GM12878 (cell line): ENCODE results near the gene FSIP1. TPM values are rescaled to one million over a fixed set of nuclear protein-coding genes. Genes with fewer than 3 reads are reported as not detected.

Experiments
- ATAC-seq: fragments of 200-7000 bp; cut with Tn5 transposase; 3 replicates; pipeline ENCODE4 v1.9.1; 2020; ENCODE audit warnings: mild to moderate bottlenecking, moderate library complexity
- BruUV-seq: library from RNA; stranded (reverse); fragments of 400-500 nt; replicated peaks from 2 replicates; lab custom pipeline; 2021; lab: Mats Ljungman, UMichigan
- CTCF ChIA-PET: fragments of 300-600 bp; sonication (Branson Sonifier 250); formaldehyde crosslinking; extraction: SDS; loops from one replicate; lab custom pipeline; 2021; ENCODE audit warnings: inconsistent platforms; lab: Yijun Ruan, JAX
- POLR2A ChIA-PET: fragments of 350-600 bp; formaldehyde crosslinking; extraction: SDS; loops from one replicate; lab custom pipeline; 2021; ENCODE audit warnings: inconsistent platforms; lab: Charles Lee
- RAD21 ChIA-PET: fragments of 300-600 bp; sonication (Branson Sonifier 250); formaldehyde crosslinking; loops from one replicate; lab custom pipeline; 2023; ENCODE audit warnings: antibody characterized with exemption; ENCODE audit not compliant: unreplicated experiment; lab: Charles Lee
- SMC1A ChIA-PET: fragments of 300-600 bp; sonication (Branson Sonifier 250); formaldehyde crosslinking; loops from one replicate; lab custom pipeline; 2023; ENCODE audit not compliant: unreplicated experiment, uncharacterized antibody; lab: Charles Lee
- DNase-seq: peaks from one replicate; pipeline ENCODE4 v3.0.0-alpha.2; 2011; ENCODE audit warnings: low read depth, low spot score
- FAIRE-seq: peaks from 3 replicates; lab custom pipeline; 2011; peaks lifted over from hg19 to GRCh38; lab: Jason Lieb, UNC
- H2AFZ ChIP-seq: 2 replicates; pipeline ENCODE4 v1.6.0; 2011; ENCODE audit warnings: low read depth, low read length, control low read depth; ENCODE audit not compliant: control insufficient read depth
- H3K27ac ChIP-seq: 2 replicates; pipeline ENCODE4 v1.5.1; 2011; ENCODE audit warnings: control low read depth; ENCODE audit not compliant: control insufficient read depth, insufficient read depth
- H3K27me3 ChIP-seq, 2 experiments: replicated peaks in 1 of 2; 2 replicates each; pipeline versions ENCODE4 v1.6.0 to v1.6.1; 2011; ENCODE audit warnings: low read length in 1 of 2; ENCODE audit not compliant: control insufficient read depth in 2 of 2, insufficient read depth in 2 of 2
- H3K36me3 ChIP-seq, 2 experiments: 2 replicates each; pipeline ENCODE4 v1.5.1; 2011; ENCODE audit warnings: low read length in 1 of 2; ENCODE audit not compliant: control insufficient read depth in 2 of 2, insufficient read depth in 2 of 2
- H3K4me1 ChIP-seq: 2 replicates; pipeline ENCODE4 v1.6.1; 2011; ENCODE audit warnings: mild to moderate bottlenecking, low read length, moderate library complexity, mixed read lengths; ENCODE audit not compliant: control insufficient read depth, insufficient read depth
- H3K4me2 ChIP-seq: 2 replicates; pipeline ENCODE4 v1.6.0; 2011; ENCODE audit warnings: control low read depth; ENCODE audit not compliant: control insufficient read depth, insufficient read depth
- H3K4me3 ChIP-seq: fragments of 200-600 bp; sonication (generic); 2 replicates; pipeline ENCODE4 v1.5.1; 2016
- H3K79me2 ChIP-seq: 2 replicates; pipeline ENCODE4 v1.6.0; 2011; ENCODE audit warnings: low read length; ENCODE audit not compliant: control insufficient read depth, insufficient read depth
- H3K9ac ChIP-seq: 2 replicates; pipeline ENCODE4 v1.8.0; 2011; ENCODE audit warnings: low read length, control low read depth, mixed read lengths; ENCODE audit not compliant: control insufficient read depth, insufficient read depth
- H3K9me3 ChIP-seq: replicated peaks from 3 replicates; pipeline ENCODE4 v1.5.1; 2011; ENCODE audit warnings: mild to moderate bottlenecking, low read length; ENCODE audit not compliant: control insufficient read depth, insufficient read depth
- H4K20me1 ChIP-seq: 2 replicates; pipeline ENCODE4 v1.6.0; 2011; ENCODE audit not compliant: control insufficient read depth, insufficient read depth
- CHD4 ChIP-seq: fragments of 200-600 bp; sonication (generic); IDR thresholded peaks from 2 replicates; pipeline ENCODE4 v1.6.1; 2016; ENCODE audit warnings: mild to moderate bottlenecking
- IKZF1 ChIP-seq: fragments of 450-650 bp; conservative IDR thresholded peaks from 2 replicates; pipeline ENCODE4 v1.6.1; 2017; ENCODE audit warnings: antibody characterized with exemption, mild to moderate bottlenecking
- MAX ChIP-seq: IDR thresholded peaks from 2 replicates; pipeline ENCODE4 v1.6.1; 2012; ENCODE audit warnings: low read depth, low read length, improper control_type of control experiment
- NFIC ChIP-seq: IDR thresholded peaks from 2 replicates; pipeline ENCODE4 v1.6.1; 2012; ENCODE audit warnings: low read depth, mild to moderate bottlenecking, inconsistent platforms, low read length, moderate library complexity
- RAD21 ChIP-seq: IDR thresholded peaks from 2 replicates; pipeline ENCODE4 v1.6.1; 2011; ENCODE audit warnings: mild to moderate bottlenecking, low read depth, low read length, moderate library complexity; ENCODE audit not compliant: insufficient read depth
- RELA ChIP-seq: fragments of 450-650 bp; IDR thresholded peaks from 2 replicates; pipeline ENCODE4 v1.8.0; 2014; ENCODE audit warnings: borderline replicate concordance; ENCODE audit not compliant: partially characterized antibody
- SMARCA5 ChIP-seq: fragments of 450-650 bp; IDR thresholded peaks from 2 replicates; pipeline ENCODE4 v1.6.1; 2017; ENCODE audit warnings: mild to moderate bottlenecking
- TBL1XR1 ChIP-seq: IDR thresholded peaks from 2 replicates; pipeline ENCODE4 v1.6.1; 2012; ENCODE audit warnings: low read depth, low read length, improper control_type of control experiment
- ZNF592 ChIP-seq: fragments of 450-650 bp; IDR thresholded peaks from 2 replicates; pipeline ENCODE4 v1.6.1; 2017; ENCODE audit warnings: mild to moderate bottlenecking, moderate library complexity
- ZNF622 ChIP-seq: fragments of 450-650 bp; IDR thresholded peaks from 2 replicates; pipeline ENCODE4 v1.6.1; 2017; ENCODE audit warnings: mild to moderate bottlenecking, inconsistent platforms
- ZNF687 ChIP-seq: fragments of 450-650 bp; IDR thresholded peaks from 2 replicates; pipeline ENCODE4 v1.6.1; 2017; ENCODE audit warnings: mild to moderate bottlenecking, moderate library complexity
- WGBS: methylation state at CpG from one replicate; pipeline ENCODE4 v1.1.6; 2016; ENCODE audit warnings: low lambda C conversion rate; ENCODE audit not compliant: insufficient replicate concordance, insufficient coverage; ENCODE audit errors: missing lambda C conversion rate; 5-methylcytosine and 5-hydroxymethylcytosine counted together
- in situ Hi-C: fragments of 300-500 bp; cut with MboI; formaldehyde crosslinking; loops from 9 replicates; pipeline ENCODE4 v1.14.3; 2018; ENCODE audit warnings: mixed read lengths
- intact Hi-C: fragments of 100-400 bp; cut with micrococcal nuclease; formaldehyde crosslinking; loops from one replicate; pipeline ENCODE4 v1.14.2; 2022; ENCODE audit not compliant: unreplicated experiment
- polyA plus RNA-seq, 11 experiments: library from polyadenylated mRNA; depleted of rRNA in 4 of 11; unstranded in 6 of 11; stranded (reverse) in 5 of 11; fragments of >200 nt; fragmentation: Nextera tagmentation in 4 of 11; fragmentation: Illumina TruSeq in 1 of 11; extraction: Ambion mirVana in 4 of 11; extraction: Trizol in 1 of 11; gene quantifications; 1 replicate in 1 of 11; 2 replicates in 10 of 11; pipeline versions ENCODE4 v1.2.1 to v1.2.3, GENCODE V29; 2011 to 2016; ENCODE audit warnings: inconsistent platforms in 2 of 11, missing spikeins in 2 of 11, low read depth in 1 of 11
- total RNA-seq, 4 experiments: library from RNA; depleted of rRNA in 3 of 4; stranded (reverse); fragments of >200 nt in 3 of 4; fragmentation: Illumina TruSeq in 1 of 4; extraction: Trizol in 1 of 4; gene quantifications; 2 replicates each; pipeline versions ENCODE4 v1.2.1 to v1.2.3, GENCODE V29; 2013 to 2021
- TF ChIP-seq, protein P1 (sequence below): fragments of 450-650 bp; IDR thresholded peaks from 2 replicates; pipeline ENCODE4 v1.6.1; 2018; ENCODE audit warnings: mild to moderate bottlenecking, low read depth, moderate library complexity; ENCODE audit not compliant: partially characterized antibody

The FSIP1 gene
- total and polyA plus RNA-seq, 10 of the 15 experiments (the other 5 are each of a cell fraction or from before 2014, with no cell fraction given), result 0.15 to 0.67 (median 0.35) TPM

GRCh38 chr15:39584266-39584659 lies 198.4 kb downstream of the FSIP1 start:
- H3K79me2 ChIP-seq, result no peaks in the 10 kb centered on the region
- H3K4me3 ChIP-seq, result no peak overlapping the region
- no peak overlapping the region for H3K9ac ChIP-seq
- 28% methylated on average over 7 of the region's 7 CpGs for WGBS
- H3K27me3 ChIP-seq, result peaks cover 4 to 5% of the 10 kb centered on the region in 2 experiments
- H3K4me2 ChIP-seq, result no peak overlapping the region
- H3K4me1 ChIP-seq, result no peaks in the 10 kb centered on the region
- intact Hi-C loops, result loop anchor here (5.0 kb wide), 2 partner anchors 103 to 872 kb away; no protein-coding TSS in a partner anchor
- FAIRE-seq (no peak), ATAC-seq (no peak), DNase-seq (no peak)
- in situ Hi-C loops, result loop anchor here (5.0 to 25.0 kb wide), 3 partner anchors 457 to 877 kb away; no protein-coding TSS in a partner anchor
- H3K9me3 ChIP-seq, result no peaks in the 10 kb centered on the region; the same call in 2 of the 3 replicates
- POLR2A ChIA-PET, result no interaction called here
- no peaks in the 10 kb centered on the region for H4K20me1 ChIP-seq
- SMC1A ChIA-PET, result interaction anchor here (3.5 kb wide), 1 partner anchor 173 kb away, joined by 34 read pairs; no protein-coding TSS in a partner anchor
- no peaks in the 10 kb centered on the region for H3K36me3 ChIP-seq
- RAD21 ChIA-PET, result interaction anchor here (1.3 to 1.4 kb wide), 2 partner anchors 101 to 173 kb away, joined by 4 to 8 read pairs; no protein-coding TSS in a partner anchor
- no TSS peak for BruUV-seq
- no peak overlapping the region for H2AFZ ChIP-seq
- CTCF ChIA-PET, result interaction anchor here (0.9 to 8.5 kb wide), 7 partner anchors 14 to 270 kb away, joined by 3 to 68 read pairs (median 3); no protein-coding TSS in a partner anchor
- H3K27ac ChIP-seq, result no peak overlapping the region
- TF ChIP-seq TBL1XR1 (no peak), RAD21 (no peak), MAX (no peak), ZNF622 (no peak), IKZF1 (no peak), RELA (no peak), NFIC (no peak), SMARCA5 (no peak), ZNF687 (no peak), CHD4 (no peak), ZNF592 (no peak)
- TF ChIP-seq, protein P1, sequence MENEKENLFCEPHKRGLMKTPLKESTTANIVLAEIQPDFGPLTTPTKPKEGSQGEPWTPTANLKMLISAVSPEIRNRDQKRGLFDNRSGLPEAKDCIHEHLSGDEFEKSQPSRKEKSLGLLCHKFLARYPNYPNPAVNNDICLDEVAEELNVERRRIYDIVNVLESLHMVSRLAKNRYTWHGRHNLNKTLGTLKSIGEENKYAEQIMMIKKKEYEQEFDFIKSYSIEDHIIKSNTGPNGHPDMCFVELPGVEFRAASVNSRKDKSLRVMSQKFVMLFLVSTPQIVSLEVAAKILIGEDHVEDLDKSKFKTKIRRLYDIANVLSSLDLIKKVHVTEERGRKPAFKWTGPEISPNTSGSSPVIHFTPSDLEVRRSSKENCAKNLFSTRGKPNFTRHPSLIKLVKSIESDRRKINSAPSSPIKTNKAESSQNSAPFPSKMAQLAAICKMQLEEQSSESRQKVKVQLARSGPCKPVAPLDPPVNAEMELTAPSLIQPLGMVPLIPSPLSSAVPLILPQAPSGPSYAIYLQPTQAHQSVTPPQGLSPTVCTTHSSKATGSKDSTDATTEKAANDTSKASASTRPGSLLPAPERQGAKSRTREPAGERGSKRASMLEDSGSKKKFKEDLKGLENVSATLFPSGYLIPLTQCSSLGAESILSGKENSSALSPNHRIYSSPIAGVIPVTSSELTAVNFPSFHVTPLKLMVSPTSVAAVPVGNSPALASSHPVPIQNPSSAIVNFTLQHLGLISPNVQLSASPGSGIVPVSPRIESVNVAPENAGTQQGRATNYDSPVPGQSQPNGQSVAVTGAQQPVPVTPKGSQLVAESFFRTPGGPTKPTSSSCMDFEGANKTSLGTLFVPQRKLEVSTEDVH, result no peak
